Measurements from ENCODE around the gene SYNPO2.

Gene SYNPO2

DNA sequence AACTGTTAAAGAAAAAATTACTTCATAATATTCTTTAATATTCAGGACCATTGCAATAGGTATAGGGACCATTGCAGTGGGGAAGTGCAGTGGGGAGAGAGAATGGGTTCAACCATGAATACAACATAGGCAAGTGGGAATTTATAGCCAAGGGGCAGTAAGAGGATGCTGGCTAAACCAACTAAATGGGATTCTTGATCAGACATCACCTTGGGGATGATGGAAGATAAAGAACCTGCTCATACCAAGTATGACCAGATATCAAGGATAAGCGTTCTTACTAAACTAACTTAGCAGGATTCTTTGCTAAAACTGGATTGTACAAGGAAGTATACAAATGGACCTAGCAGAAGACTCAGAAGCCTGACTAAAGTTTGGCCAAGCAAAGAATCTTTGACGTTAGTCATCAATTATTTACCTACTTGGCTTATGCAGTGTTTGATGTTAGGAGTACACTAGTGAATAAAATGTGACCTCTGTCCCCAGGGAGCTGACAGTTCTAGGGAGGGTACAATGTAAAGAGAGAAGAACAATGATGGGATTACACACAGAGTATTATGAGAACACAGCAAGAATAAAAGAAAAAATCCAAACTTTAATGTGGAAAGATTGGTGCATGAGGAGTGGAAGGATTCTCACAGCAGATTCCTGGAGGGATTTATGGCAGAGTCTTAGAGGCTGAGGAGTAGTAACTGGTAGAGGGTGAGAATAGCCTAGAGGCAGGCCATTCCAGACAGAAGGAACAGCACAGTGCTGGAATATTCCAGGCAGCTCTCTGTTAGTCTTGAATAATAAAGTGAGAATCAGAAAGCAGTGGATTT, 192.3 kb downstream of the SYNPO2 start:
- DNase-seq = no peak

DNA sequence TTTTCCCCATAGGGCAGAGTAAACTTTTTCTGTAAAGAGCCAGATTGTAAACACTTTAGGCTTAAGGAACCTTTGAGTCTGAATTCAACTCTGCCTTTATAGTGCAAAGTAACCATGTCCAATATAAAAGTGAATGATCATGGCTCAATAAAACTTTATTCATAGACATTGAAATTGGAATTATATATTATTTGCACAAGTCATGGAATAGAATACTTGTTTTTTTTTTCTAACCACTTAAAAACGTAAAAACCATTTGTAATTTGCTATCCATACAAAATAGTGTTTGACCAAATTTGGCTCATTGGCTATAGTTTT, 192.8 kb downstream of the SYNPO2 start:
- no peak for DNase-seq

GRCh38 chr4:119081943-119082342, 193.3 kb downstream of the SYNPO2 start:
- DNase-seq = no peak

GRCh38 chr4:119082661-119083060, 194.0 kb downstream of the SYNPO2 start:
- DNase-seq = no peak

GRCh38 chr4:119084513-119084912, 195.9 kb downstream of the SYNPO2 start:
- no peak for DNase-seq

DNA sequence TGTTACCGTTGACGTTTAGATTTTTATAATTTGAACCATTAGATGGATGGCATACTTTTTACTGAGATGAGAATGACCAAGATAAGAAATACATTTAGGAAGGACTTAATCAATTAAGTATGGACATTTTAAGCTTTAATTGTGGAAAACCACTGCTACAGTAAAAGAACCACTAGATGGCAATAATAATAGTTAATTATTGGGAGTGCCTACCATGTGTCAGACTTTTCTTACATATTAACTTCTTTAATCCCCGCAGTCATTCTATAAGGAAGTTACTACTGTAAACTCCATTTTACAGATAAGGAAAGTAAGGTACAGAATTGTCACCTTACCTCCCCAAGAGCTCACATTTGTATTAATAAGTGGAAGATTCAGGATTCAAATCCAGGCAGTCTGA, 198.5 kb downstream of the SYNPO2 start:
- DNase-seq = peak; percentile 29

GRCh38 chr4:119087656-119088055, 199.0 kb downstream of the SYNPO2 start:
- no peak for DNase-seq

GRCh38 chr4:119093042-119093827, 204.6 kb downstream of the SYNPO2 start:
- DNase-seq = no peak

DNA sequence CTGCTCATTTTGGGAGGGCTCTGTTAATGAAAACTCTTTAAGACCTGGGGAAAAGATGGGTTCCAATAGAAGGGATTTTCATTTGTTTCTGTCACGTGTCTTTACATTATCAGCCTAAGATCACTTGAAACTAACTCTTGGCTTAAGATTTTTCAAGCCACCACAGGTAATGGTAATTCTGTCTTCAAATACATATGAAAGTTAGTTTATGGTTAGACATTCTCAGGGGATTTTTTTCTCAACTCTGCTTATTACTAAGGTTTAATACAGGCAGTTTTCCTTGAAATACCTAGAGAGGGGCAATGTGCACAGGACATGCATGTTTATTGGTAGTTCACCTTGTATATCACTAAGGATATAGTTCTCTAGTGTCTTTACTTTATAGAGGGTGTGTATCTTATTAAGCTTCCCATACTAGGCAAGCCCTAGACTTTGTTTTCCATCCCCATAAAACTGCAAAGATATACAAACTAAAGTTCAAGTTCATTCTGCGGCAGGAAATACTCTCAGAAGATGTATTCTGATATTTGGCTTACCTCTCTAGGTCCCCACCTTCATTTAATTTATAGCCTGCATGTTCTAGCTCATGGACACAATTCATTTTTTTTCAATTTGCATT, 208.7 kb downstream of the SYNPO2 start:
- no peak for DNase-seq

- DNase-seq = no peak
Observed at GRCh38 chr4:119098306-119098705, 209.7 kb downstream of the SYNPO2 start.

DNA sequence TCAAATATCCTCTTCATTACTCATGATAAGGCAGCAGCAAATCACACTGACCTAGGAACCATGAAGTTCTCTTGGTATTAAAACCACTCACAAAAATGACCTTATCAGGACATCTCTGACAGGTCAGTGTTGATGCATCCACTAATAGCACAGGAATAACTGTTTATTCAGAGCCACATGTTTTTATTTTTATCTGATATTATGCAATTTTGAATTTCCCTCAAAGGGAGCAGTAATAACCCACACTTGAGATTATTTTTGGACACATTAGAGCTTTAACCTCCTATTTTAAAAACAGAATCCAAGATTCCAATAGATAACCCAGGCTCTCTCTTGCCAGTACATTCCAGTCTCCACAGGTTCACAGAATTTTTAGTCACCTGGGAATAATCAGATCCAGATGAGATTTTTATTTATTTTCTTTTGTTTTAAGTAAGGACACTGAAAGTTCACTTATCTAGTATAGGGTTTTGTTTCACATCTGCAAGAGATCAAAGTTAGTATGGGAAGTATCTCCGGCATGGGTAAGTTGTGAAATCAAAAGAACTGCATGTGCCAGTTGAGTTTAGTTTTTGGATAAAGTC, 210.7 kb downstream of the SYNPO2 start:
- peak; percentile 25 for DNase-seq

GRCh38 chr4:119100655-119101054, 212.0 kb downstream of the SYNPO2 start:
- DNase-seq = no peak

DNA sequence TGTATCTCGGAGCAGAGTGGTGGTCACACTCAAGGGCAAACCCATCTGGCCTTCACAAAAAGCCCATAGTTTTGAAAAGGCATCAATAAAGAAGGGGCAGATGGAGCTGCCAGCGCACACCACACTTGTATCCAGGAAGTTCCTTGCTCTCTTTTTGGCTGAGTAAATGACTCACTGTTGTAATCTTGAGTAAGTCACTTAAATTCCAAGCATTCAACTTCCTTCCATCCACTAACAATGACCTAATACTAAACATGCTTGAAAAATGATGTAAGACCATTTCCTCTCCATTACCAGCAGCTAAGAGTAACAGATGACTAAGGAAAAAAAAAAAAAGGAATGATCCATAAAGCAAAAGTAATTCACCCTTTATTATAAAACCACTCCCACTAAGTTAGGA, 214.6 kb downstream of the SYNPO2 start:
- peak; percentile 99 for DNase-seq

DNA sequence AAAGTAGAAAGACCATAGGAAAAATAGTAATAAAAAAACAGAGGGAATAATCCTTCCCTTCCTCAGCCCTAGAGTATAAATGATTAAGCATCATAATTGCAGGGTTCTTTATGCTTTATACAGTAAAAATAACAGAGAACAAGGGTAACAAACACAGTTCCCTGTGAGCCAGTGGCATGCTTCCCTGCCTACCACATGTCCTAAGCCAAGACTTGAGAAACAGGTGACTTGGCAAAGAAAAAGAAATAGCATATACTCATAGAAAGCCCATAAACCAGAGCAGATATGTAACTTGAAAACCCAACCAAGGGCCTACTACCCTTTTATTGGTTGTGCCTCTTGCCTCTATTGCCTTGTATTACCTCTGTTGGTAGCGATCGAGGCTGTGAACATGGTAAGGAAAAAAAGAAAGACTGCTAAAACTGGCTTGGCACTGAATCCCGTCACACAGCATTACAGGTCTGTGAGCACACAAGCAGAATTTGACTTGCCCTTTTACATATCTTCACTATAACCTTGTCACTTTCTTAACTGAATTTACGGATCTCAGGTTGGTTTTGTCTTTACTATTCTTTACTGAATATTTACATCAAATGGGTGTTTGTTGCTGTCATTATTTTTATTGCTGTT, 216.1 kb downstream of the SYNPO2 start:
- no peak for DNase-seq

- no peak for DNase-seq
Observed at GRCh38 chr4:119105605-119106004, 217.0 kb downstream of the SYNPO2 start.

DNA sequence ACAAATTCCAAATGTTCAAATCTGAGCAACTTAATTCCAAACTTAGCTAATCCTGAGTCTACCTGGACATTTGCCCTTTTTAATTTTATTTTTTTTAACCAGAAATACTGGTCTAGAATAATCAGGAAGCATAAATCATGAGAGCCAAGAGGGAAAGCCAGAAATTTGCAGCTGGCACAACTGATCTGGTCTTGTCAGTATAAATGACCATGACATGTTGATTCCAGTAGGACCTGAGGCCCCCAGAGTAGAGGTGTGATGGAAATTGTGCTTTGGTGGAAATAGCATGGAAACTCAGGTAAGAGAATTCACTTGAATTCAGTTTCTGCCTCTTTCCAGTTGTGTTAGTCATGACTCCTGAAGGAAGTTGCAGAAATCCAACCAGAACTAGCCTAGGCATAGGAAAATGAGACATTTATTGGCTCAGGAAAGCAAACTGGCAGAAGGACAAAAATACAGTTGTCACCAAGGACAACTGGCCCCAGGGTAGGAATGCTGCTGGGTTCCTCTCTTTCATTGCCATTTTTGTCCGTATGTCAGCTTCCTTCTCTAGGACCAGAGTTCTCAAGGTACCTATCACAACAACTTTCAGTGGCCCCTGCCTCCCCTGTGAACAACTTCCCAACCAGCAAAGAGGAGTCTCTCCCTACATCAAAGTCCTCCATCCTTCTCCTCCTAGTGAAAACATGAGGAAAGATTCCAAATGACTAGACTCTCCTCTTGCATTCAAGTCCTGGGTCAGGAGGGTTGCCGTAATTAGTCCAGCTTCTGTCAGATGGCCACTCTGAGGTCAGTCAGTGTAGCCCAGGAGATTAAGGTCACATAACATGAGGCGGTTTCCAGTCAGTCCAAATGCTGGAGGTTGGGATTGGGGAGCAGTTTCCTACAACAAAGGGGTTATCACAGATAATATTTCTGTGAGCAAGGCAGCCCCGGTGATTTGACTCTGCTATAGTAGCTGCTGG, 217.7 kb downstream of the SYNPO2 start:
- no peak for DNase-seq

DNA sequence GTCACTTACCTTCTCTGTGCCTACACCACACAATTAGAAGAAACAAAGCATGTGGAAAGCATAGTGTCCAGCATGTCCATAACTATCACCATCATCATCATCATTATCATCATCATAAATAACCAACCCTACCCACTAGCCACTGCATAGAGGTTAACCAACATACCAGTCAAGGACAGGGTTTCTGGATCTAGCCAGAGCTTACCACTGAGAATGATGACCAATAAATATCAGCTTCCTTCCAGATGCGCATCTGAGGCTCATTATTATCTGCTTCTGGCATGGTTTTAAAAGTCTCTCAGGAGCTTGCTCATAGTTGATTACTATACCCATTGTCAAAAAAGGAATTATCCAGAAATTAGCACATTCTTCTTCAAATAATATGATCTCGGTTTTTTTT, 221.5 kb downstream of the SYNPO2 start:
- DNase-seq = no peak

Measured in kidney glomerular epithelial cell (primary cell).